LoVo (cell line): Measurements from ENCODE around the gene MFNG.

Experiments
- DNase-seq: peaks from one replicate; pipeline ENCODE4 v3.0.0-alpha.2; 2016; ENCODE audit warnings: low spot score

MFNG gene

GRCh38 chr22:37420686-37421467 is 65.3 kb downstream of the MFNG start:
- DNase-seq: no peak

- DNase-seq: no peak
Measured at GRCh38 chr22:37419969-37420685, 66.1 kb downstream of the MFNG start.

DNA sequence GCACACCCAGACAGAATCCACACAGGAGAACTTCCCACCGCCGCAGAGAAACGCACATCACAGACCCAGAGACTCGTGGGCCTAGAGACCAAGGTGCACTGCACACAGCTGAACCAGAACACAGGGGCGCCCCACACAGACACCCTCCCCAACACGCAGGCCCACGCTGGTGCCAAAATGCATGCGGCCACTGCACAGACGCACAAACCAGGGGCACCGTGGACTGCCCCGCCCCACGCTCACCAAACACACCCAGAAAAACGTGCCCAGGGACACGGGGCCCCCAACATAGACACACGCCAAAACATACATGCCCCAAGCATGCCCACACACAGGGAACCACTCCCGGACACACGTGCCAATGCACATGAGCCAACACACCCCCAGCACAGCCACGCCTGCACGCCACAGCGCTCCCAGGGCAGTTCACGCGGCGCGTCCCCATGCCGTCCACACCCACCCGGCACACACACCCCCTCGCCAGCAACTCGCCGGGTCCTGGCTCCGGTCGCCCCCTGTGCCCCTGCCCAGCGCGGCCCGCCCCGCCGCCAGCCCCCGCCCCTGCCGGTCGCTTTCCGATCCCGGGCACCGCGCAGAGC is 66.7 kb downstream of the MFNG start:
- no peak for DNase-seq
